Heart left ventricle (tissue), 16 donors: ENCODE results near the gene FPR1. TPM values are rescaled to one million over a fixed set of nuclear protein-coding genes. Genes with fewer than 3 reads are reported as not detected.
A peak's percentile ranks its signal among the peaks of the same experiment; 100 is the strongest.

Experiments used
- ATAC-seq, 4 donors: fragments of 200-7000 bp; cut with Tn5 transposase; one replicate each; pipeline ENCODE4 v1.9.1; 2020 to 2022; ENCODE audit warnings: moderate library complexity in 4 of 4, mild to moderate bottlenecking in 3 of 4, moderate number of reproducible peaks in 1 of 4
- DNase-seq, 5 donors: peaks; one replicate each; pipeline ENCODE4 v3.0.0-alpha.2; 2020
- H3K27ac ChIP-seq, 12 donors: fragments of 200-600 bp; sonication (generic) in 4 of 12; one replicate each; pipeline versions ENCODE4 v1.5.0 to v1.8.0; 2016 to 2022; ENCODE audit warnings: mild to moderate bottlenecking in 2 of 12
- H3K27me3 ChIP-seq, 9 donors: fragments of 200-600 bp; sonication (generic) in 2 of 9; one replicate each; pipeline versions ENCODE4 v1.5.1 to v1.8.0; 2016 to 2022; ENCODE audit warnings: mild to moderate bottlenecking in 3 of 9
- H3K36me3 ChIP-seq, 9 donors: fragments of 200-600 bp; sonication (generic) in 2 of 9; one replicate each; pipeline versions ENCODE4 v1.5.0 to v1.8.0; 2018 to 2022; ENCODE audit warnings: mild to moderate bottlenecking in 2 of 9
- H3K4me1 ChIP-seq, 12 donors: fragments of 200-600 bp; sonication (generic) in 4 of 12; one replicate each; pipeline versions ENCODE4 v1.5.0 to v1.8.0; 2016 to 2022; ENCODE audit warnings: mild to moderate bottlenecking in 3 of 12
- H3K4me3 ChIP-seq, 12 donors: fragments of 200-600 bp; sonication (generic) in 4 of 12; one replicate each; pipeline versions ENCODE4 v1.5.0 to v1.8.0; 2017 to 2022; ENCODE audit warnings: mild to moderate bottlenecking in 9 of 12, moderate library complexity in 4 of 12
- H3K9me3 ChIP-seq, 12 donors: fragments of 200-600 bp; sonication (generic) in 4 of 12; one replicate each; pipeline versions ENCODE4 v1.5.0 to v1.8.0; 2016 to 2022; ENCODE audit warnings: mild to moderate bottlenecking in 1 of 12
- POLR2A ChIP-seq, 2 donors: fragments of 450-650 bp; IDR thresholded peaks; one replicate each; pipeline ENCODE4 v1.6.1; 2017; ENCODE audit warnings: antibody characterized with exemption in 2 of 2, mild to moderate bottlenecking in 2 of 2, moderate library complexity in 2 of 2
- WGBS, 4 donors: extraction: QIAGEN DNeasy Blood & Tissue Kit in 2 of 4; methylation state at CpG; one replicate each; pipeline versions ENCODE4 v1.1.5 to v1.1.7; 2013 to 2018; 5-methylcytosine and 5-hydroxymethylcytosine counted together
- intact Hi-C, 10 donors: fragments of 100-400 bp; cut with DNase I; formaldehyde crosslinking; loops; one replicate each; pipeline versions ENCODE4 v1.11.1 to v1.14.2; 2022
- polyA plus RNA-seq, 2 donors: library from polyadenylated mRNA; stranded (reverse); fragments of 200-250 nt; gene quantifications; one replicate each; pipeline ENCODE4 v1.2.3, GENCODE V29; 2013
- total RNA-seq, 9 donors: library from RNA; depleted of rRNA in 2 of 9; stranded (reverse); fragments of >200 nt in 2 of 9; fragmentation: NEBNext Ultra II Directional in 3 of 9; extraction: Animal tissue kit (Norgen Biotek cat#: 25700) in 3 of 9; gene quantifications; one replicate each; pipeline versions ENCODE4 v1.1.0 to v1.2.4, GENCODE V29; 2016 to 2023
- TF ChIP-seq, protein P1 (sequence below), 12 donors: fragments of 200-600 bp; sonication (generic) in 4 of 12; IDR thresholded peaks; one replicate each; pipeline versions ENCODE4 v1.5.0 to v1.8.0; 2018 to 2022; ENCODE audit warnings: antibody characterized with exemption in 12 of 12, mild to moderate bottlenecking in 5 of 12
- donor health status: ischemic (EF 13 %, LVEDD 7.1; RV severe dilation, severe dysfunction).
- donor health status: healthy with polysubstance abuse.
- donor health status: DM: no; HTN: yes; CAD: no.
- donor health status: DM: no; HTN: no; CAD: no.
- donor health status: ischemic (EF 25% LVEDD 6.9; RV normal size, moderate dysfunction).
- donor health status: ischemic (EF 25% LVEDD 5.7; RV mildly dilated, moderate dysfunction).
- donor health status: healthy.
- donor health status: DM: yes; HTN: yes; CAD: no.
- donor health status: ischemic (EF 35%, LVEDD 5.7; RV mildly dilated, moderate dysfunction).
- donor health status: nonischemic (EF 11% LVEDD 7.7; RV severe dilation, severe dysfunction).
- donor health status: DM: yes; HTN: yes; CAD: no.
- donor health status: PGD.
- donor health status: ischemic (EF 29% LVEDD 5.4; RV normal size, mild dysfunction).
- donor health status: nonischemic (EF 23%, LVEDD 6.1; RV moderate dilation, normal function).

FPR1 gene
- total and polyA plus RNA-seq, 11 donors, result 0.15 to 39.4 (median 4.7) TPM

DNA sequence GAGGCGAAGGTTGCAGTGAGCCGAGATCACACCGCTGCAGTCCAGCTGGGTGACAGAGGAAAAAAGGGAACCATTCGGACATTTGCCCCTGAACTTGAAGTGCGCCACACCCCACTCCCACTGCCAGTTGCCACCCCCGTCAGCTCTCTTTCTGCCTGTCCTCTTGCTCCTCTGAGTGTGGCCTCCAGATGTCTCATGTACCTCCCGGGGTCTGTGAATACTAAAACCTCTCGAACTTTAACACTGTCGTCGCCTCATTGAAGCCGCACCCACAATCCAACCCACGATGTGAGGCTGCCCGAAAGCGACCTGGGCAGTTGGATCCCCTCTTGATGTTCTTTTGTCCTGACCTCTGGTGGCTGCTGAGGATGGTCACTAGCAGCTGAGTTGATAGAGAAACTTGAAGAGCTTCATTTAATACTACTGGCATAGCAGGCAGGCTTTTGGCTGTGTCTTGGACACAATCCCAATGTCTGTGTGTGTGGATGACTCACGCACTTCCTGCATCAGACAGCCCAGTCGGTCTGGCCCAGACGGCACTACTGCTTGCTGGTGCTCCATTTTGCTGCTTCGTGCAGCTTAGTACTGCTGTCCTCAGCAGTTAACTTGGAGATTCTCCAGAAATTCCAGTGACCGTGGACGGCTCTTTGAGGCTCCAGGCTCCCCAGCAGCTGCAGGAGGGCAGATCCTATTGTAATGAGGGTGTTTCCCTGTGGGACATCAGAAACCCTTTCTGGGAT is 47.5 kb upstream of the FPR1 start:
- WGBS, 4 donors, result 27 to 33% (median 30%) methylated on average over 19 to 20 of the region's 20 CpGs

DNA sequence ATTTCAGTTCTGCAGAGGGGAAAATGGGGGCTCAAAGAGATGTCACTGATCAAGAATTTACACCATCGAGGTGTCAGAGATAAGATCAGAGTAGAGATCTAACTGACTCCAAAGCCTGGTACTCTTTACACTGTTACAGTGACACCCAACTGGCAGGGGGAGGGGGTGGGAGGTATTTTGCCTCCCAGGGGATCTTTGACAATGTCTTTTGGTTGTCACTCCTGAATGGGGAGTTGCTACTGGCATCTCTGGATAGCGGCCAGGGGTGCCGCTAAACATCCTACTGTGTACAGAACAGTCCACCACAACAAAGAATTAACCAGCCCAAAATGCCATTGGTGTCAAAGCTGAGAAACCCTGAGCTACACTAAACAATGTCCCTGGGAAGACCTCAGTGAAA is 46.4 kb upstream of the FPR1 start:
- DNase-seq (no peak), ATAC-seq (no peak)
- Histone ChIP-seq H3K9me3 (peaks cover 0 to 1% (median 0%) of the 10 kb centered on the region in 12 donors), H3K36me3 (no peaks in the 10 kb centered on the region), H3K4me1 (peaks cover 0 to 55% (median 29%) of the 10 kb centered on the region in 12 donors), H3K4me3 (peak overlapping the region in 6 of 12 donors; percentile 2 to 53 (median 9)), H3K27ac (peak overlapping the region in 11 of 12 donors; percentile 13 to 99 (median 93)), H3K27me3 (no peaks in the 10 kb centered on the region)
- TF ChIP-seq, protein P1, sequence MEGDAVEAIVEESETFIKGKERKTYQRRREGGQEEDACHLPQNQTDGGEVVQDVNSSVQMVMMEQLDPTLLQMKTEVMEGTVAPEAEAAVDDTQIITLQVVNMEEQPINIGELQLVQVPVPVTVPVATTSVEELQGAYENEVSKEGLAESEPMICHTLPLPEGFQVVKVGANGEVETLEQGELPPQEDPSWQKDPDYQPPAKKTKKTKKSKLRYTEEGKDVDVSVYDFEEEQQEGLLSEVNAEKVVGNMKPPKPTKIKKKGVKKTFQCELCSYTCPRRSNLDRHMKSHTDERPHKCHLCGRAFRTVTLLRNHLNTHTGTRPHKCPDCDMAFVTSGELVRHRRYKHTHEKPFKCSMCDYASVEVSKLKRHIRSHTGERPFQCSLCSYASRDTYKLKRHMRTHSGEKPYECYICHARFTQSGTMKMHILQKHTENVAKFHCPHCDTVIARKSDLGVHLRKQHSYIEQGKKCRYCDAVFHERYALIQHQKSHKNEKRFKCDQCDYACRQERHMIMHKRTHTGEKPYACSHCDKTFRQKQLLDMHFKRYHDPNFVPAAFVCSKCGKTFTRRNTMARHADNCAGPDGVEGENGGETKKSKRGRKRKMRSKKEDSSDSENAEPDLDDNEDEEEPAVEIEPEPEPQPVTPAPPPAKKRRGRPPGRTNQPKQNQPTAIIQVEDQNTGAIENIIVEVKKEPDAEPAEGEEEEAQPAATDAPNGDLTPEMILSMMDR (IDR thresholded peaks at IDR 0.05), result no peak
- no peak for TF ChIP-seq POLR2A (IDR thresholded peaks at IDR 0.05)
- intact Hi-C loops, result loop anchor here in 1 of 10 donors (10.0 kb wide), 1 partner anchor 433 kb away; the partner anchor contains the start of genes CLDND2 and ETFB
- WGBS, 4 donors, result 43 to 65% (median 50%) methylated on average over 3 of the region's 3 CpGs

More for the DNA sequence above, 47.5 kb upstream of the FPR1 start:
- Histone ChIP-seq H3K4me3 (peak overlapping the region in 5 of 12 donors; percentile 7 to 53 (median 17)), H3K4me1 (peaks cover 0 to 66% (median 34%) of the 10 kb centered on the region in 12 donors), H3K36me3 (no peaks in the 10 kb centered on the region), H3K27me3 (no peaks in the 10 kb centered on the region), H3K9me3 (no peaks in the 10 kb centered on the region), H3K27ac (peak overlapping the region; percentile 79 to 99 (median 94))
- peak; percentile 88 to 97 (median 90) for DNase-seq
- ATAC-seq, result peak; percentile 92 to 96 (median 95)
- intact Hi-C loops, result loop anchor here in 1 of 10 donors (10.0 kb wide), 1 partner anchor 434 kb away; the partner anchor contains the start of genes CLDND2 and ETFB
- TF ChIP-seq, protein P1 (IDR thresholded peaks at IDR 0.05), result peak in 7 of 12 donors; percentile 12 to 43 (median 19)
- no peak for TF ChIP-seq POLR2A (IDR thresholded peaks at IDR 0.05)

DNA sequence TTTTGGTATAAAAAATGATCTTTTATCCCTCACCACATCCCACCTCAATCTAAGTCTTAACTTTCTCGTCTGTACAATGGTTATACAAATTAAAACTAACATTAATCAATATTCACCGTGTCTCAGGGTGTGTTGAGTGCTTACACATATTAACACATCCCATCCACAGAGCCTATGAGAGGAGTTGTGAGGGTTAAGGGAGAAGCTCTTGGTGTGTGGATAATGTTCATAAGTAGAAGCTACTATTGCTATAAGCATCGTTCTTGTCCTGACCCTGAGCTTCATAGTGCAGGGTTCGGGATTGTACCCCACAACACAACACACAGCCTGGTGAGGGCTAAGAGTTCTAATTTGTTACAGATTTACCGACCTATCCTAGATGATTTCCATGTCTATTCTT is 45.8 kb upstream of the FPR1 start:
- 67 to 83% (median 78%) methylated on average over 5 of the region's 5 CpGs for WGBS, 4 donors
- Histone ChIP-seq H3K27ac (peak overlapping the region in 8 of 12 donors; percentile 32 to 99 (median 94)), H3K4me1 (peaks cover 0 to 52% (median 29%) of the 10 kb centered on the region in 12 donors), H3K4me3 (peak overlapping the region in 7 of 12 donors; percentile 17 to 53 (median 26)), H3K27me3 (no peaks in the 10 kb centered on the region), H3K9me3 (peaks cover 0 to 4% (median 0%) of the 10 kb centered on the region in 12 donors), H3K36me3 (no peaks in the 10 kb centered on the region)
- no peak for TF ChIP-seq POLR2A (IDR thresholded peaks at IDR 0.05)
- TF ChIP-seq, protein P1 (IDR thresholded peaks at IDR 0.05), result no peak
- intact Hi-C loops, result loop anchor here in 1 of 10 donors (10.0 kb wide), 1 partner anchor 433 kb away; the partner anchor contains the start of genes CLDND2 and ETFB
- DNase-seq, result no peak
- ATAC-seq, result no peak

DNA sequence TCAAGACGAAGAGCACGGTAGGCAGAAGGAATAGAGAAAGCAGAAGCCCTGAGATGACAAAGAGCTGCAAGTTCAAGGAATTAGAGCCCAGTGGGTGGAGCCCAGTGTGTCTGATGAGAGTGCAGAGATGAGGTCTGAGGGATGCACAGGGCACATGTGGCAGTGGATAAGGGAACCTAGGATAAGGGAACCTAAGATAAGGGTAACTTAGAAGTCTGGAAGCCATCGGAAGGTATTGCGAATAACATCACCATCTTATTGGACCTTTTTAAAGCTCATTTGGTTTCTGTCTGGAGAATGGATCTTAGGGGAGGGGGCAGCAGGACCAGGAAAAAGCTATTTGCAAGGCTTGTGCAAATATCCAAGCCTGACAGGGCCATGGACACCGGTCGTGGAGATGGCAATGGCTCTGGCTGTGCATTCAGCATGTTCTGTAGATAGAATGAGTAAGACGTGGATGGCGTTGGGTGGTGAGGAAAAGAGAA is 44.6 kb upstream of the FPR1 start:
- H3K27ac ChIP-seq, result peak overlapping the region in 7 of 12 donors; percentile 34 to 99 (median 93)
- peaks cover 0 to 46% (median 27%) of the 10 kb centered on the region in 12 donors for H3K4me1 ChIP-seq
- DNase-seq (peak in 2 of 5 donors; percentile 42 to 57), ATAC-seq (no peak)
- intact Hi-C loops, result loop anchor here in 1 of 10 donors (10.0 kb wide), 1 partner anchor 431 kb away; the partner anchor contains the start of genes CLDND2 and ETFB
- H3K4me3 ChIP-seq, result peak overlapping the region in 7 of 12 donors; percentile 17 to 53 (median 26)
- TF ChIP-seq POLR2A (IDR thresholded peaks at IDR 0.05), result peak in 1 of 2 donors; percentile 38
- TF ChIP-seq, protein P1 (IDR thresholded peaks at IDR 0.05), result no peak
- peaks cover 0 to 4% (median 0%) of the 10 kb centered on the region in 12 donors for H3K9me3 ChIP-seq
- WGBS, 4 donors, result 80 to 91% (median 86%) methylated on average over 8 of the region's 8 CpGs
- H3K36me3 ChIP-seq, result no peaks in the 10 kb centered on the region
- H3K27me3 ChIP-seq, result no peaks in the 10 kb centered on the region
